Measurements from ENCODE around the gene LPP.

The LPP gene

GRCh38 chr3:188156056-188156455 is 2.1 kb downstream of the LPP start:
- Histone ChIP-seq H3K27me3 (replicated peaks) (no peaks in the 10 kb centered on the region), H3K4me3 (ENCODE audit: low read depth, low read length) (no peak overlapping the region), H3K36me3 (replicated peaks) (no peaks in the 10 kb centered on the region), H3K27ac (no peak overlapping the region)
- TF ChIP-seq CTCF (IDR thresholded peaks at IDR 0.05; ENCODE audit: low read depth, low read length, missing control alignments) = no peak
- in situ Hi-C loops (cut with HindIII; ENCODE audit: low pct_ligation_motif_present, low sequenced_read_pairs) = no loop called here
- DNase-seq = no peak

GRCh38 chr3:188157407-188157806 is 3.5 kb downstream of the LPP start:
- in situ Hi-C loops (cut with HindIII; ENCODE audit: low pct_ligation_motif_present, low sequenced_read_pairs) = no loop called here
- DNase-seq = no peak
- peaks cover 2% of the 10 kb centered on the region for H3K36me3 ChIP-seq (replicated peaks)
- no peak overlapping the region for H3K27ac ChIP-seq
- TF ChIP-seq CTCF (IDR thresholded peaks at IDR 0.05; ENCODE audit: low read depth, low read length, missing control alignments) = no peak
- no peak overlapping the region for H3K4me3 ChIP-seq (ENCODE audit: low read depth, low read length)
- H3K27me3 ChIP-seq (replicated peaks) = no peaks in the 10 kb centered on the region

GRCh38 chr3:188157971-188158370 is 4.0 kb downstream of the LPP start:
- DNase-seq = no peak
- Histone ChIP-seq H3K27me3 (replicated peaks) (no peaks in the 10 kb centered on the region), H3K4me3 (ENCODE audit: low read depth, low read length) (no peak overlapping the region), H3K36me3 (replicated peaks) (peaks cover 2% of the 10 kb centered on the region), H3K27ac (no peak overlapping the region)
- in situ Hi-C loops (cut with HindIII; ENCODE audit: low pct_ligation_motif_present, low sequenced_read_pairs) = no loop called here
- no peak for TF ChIP-seq CTCF (IDR thresholded peaks at IDR 0.05; ENCODE audit: low read depth, low read length, missing control alignments)

- H3K4me3 ChIP-seq (ENCODE audit: low read depth, low read length) = no peak overlapping the region
- peaks cover 2% of the 10 kb centered on the region for H3K36me3 ChIP-seq (replicated peaks)
- no peak for DNase-seq
- H3K27ac ChIP-seq = no peak overlapping the region
- H3K27me3 ChIP-seq (replicated peaks) = no peaks in the 10 kb centered on the region
- in situ Hi-C loops (cut with HindIII; ENCODE audit: low pct_ligation_motif_present, low sequenced_read_pairs) = no loop called here
- no peak for TF ChIP-seq CTCF (IDR thresholded peaks at IDR 0.05; ENCODE audit: low read depth, low read length, missing control alignments)
Measured at GRCh38 chr3:188158731-188159310, 4.9 kb downstream of the LPP start.

- no peaks in the 10 kb centered on the region for H3K27me3 ChIP-seq (replicated peaks)
- no peak overlapping the region for H3K27ac ChIP-seq
- peaks cover 2% of the 10 kb centered on the region for H3K36me3 ChIP-seq (replicated peaks)
- in situ Hi-C loops (cut with HindIII; ENCODE audit: low pct_ligation_motif_present, low sequenced_read_pairs) = no loop called here
- no peak overlapping the region for H3K4me3 ChIP-seq (ENCODE audit: low read depth, low read length)
- no peak for TF ChIP-seq CTCF (IDR thresholded peaks at IDR 0.05; ENCODE audit: low read depth, low read length, missing control alignments)
- DNase-seq = no peak
Measured at GRCh38 chr3:188160751-188161150, 6.8 kb downstream of the LPP start.

- in situ Hi-C loops (cut with HindIII; ENCODE audit: low pct_ligation_motif_present, low sequenced_read_pairs) = no loop called here
- no peaks in the 10 kb centered on the region for H3K27me3 ChIP-seq (replicated peaks)
- H3K4me3 ChIP-seq (ENCODE audit: low read depth, low read length) = no peak overlapping the region
- no peak for TF ChIP-seq CTCF (IDR thresholded peaks at IDR 0.05; ENCODE audit: low read depth, low read length, missing control alignments)
- H3K36me3 ChIP-seq (replicated peaks) = peaks cover 2% of the 10 kb centered on the region
- no peak for DNase-seq
- H3K27ac ChIP-seq = no peak overlapping the region
Measured at GRCh38 chr3:188164248-188164687, 10.3 kb downstream of the LPP start.
